Right lobe of liver (tissue), 4 donors: Measurements from ENCODE around the gene CLDND1.

Experiments used
- CTCF ChIP-seq, 4 donors: fragments of 200-600 bp in 3 of 4; fragments of 450-650 bp in 1 of 4; IDR thresholded peaks; one replicate each; pipeline versions ENCODE4 v1.5.1 to v1.8.0; 2016 to 2022; ENCODE audit warnings: antibody characterized with exemption in 4 of 4, mild to moderate bottlenecking in 2 of 4
- POLR2A ChIP-seq: fragments of 450-650 bp; IDR thresholded peaks from one replicate; pipeline ENCODE4 v1.6.1; 2017; ENCODE audit warnings: antibody characterized with exemption, mild to moderate bottlenecking
- donor health status: DM: no; HTN: no; CAD: no.
- donor health status: DM: no; HTN: no; CAD: no.
- donor health status: DM: no; HTN: yes; CAD: no.

GRCh38 chr3:98534168-98534567 is 11.5 kb upstream of the CLDND1 start:
- TF ChIP-seq CTCF (IDR thresholded peaks at IDR 0.05) = no peak
- no peak for TF ChIP-seq POLR2A
